Mucosa of gallbladder (tissue), 1 donor: Measurements from ENCODE around the gene NAV2. TPM values are rescaled to one million over a fixed set of nuclear protein-coding genes. Genes with fewer than 3 reads are reported as not detected.

Experiments
- DNase-seq: peaks from one replicate; pipeline ENCODE4 v3.0.0-alpha.2; 2020; ENCODE audit warnings: low spot score
- total RNA-seq: library from RNA; stranded (reverse); gene quantifications from one replicate; pipeline ENCODE4 v1.2.1, GENCODE V29; 2021
- donor health status: DM: no; HTN: no; CAD: no.

The NAV2 gene
- total RNA-seq, 1 donor from 2014 or later = 5.3 TPM

- DNase-seq = no peak
These were observed 149.5 kb downstream of the NAV2 start for GRCh38 chr11:19862091-19862490.

GRCh38 chr11:19864141-19865140 is 151.8 kb downstream of the NAV2 start:
- no peak for DNase-seq

GRCh38 chr11:19866037-19866436 is 153.4 kb downstream of the NAV2 start:
- DNase-seq = no peak

GRCh38 chr11:19866521-19866920 is 153.9 kb downstream of the NAV2 start:
- no peak for DNase-seq

GRCh38 chr11:19867064-19867463 is 154.4 kb downstream of the NAV2 start:
- DNase-seq = no peak

GRCh38 chr11:19868281-19868821 is 155.7 kb downstream of the NAV2 start:
- DNase-seq = no peak

GRCh38 chr11:19868871-19869270 is 156.2 kb downstream of the NAV2 start:
- DNase-seq = no peak

GRCh38 chr11:19869466-19869865 is 156.8 kb downstream of the NAV2 start:
- DNase-seq = no peak

- no peak for DNase-seq
These were observed 157.4 kb downstream of the NAV2 start for GRCh38 chr11:19869946-19870589.

GRCh38 chr11:19871531-19871930 is 158.9 kb downstream of the NAV2 start:
- DNase-seq = no peak

- no peak for DNase-seq
These were observed 160.0 kb downstream of the NAV2 start for GRCh38 chr11:19872512-19873145.

GRCh38 chr11:19873730-19874129 is 161.1 kb downstream of the NAV2 start:
- no peak for DNase-seq

- DNase-seq = no peak
These were observed 161.6 kb downstream of the NAV2 start for GRCh38 chr11:19874266-19874665.

- DNase-seq = no peak
These were observed 164.1 kb downstream of the NAV2 start for GRCh38 chr11:19876750-19877149.

- DNase-seq = no peak
These were observed 165.9 kb downstream of the NAV2 start for GRCh38 chr11:19878520-19878919.

- DNase-seq = no peak
These were observed 166.9 kb downstream of the NAV2 start for GRCh38 chr11:19879307-19880087.

- no peak for DNase-seq
These were observed 167.4 kb downstream of the NAV2 start for GRCh38 chr11:19880088-19880345.

GRCh38 chr11:19881177-19881576 is 168.5 kb downstream of the NAV2 start:
- DNase-seq = no peak

- no peak for DNase-seq
These were observed 169.7 kb downstream of the NAV2 start for GRCh38 chr11:19882356-19882755.

GRCh38 chr11:19886498-19886897 is 173.9 kb downstream of the NAV2 start:
- no peak for DNase-seq

- DNase-seq = no peak
These were observed 175.2 kb downstream of the NAV2 start for GRCh38 chr11:19887842-19888241.

- DNase-seq = no peak
These were observed 176.9 kb downstream of the NAV2 start for GRCh38 chr11:19889531-19889930.
